HEK293 (cell line): Measurements from ENCODE around the gene ACMSD.

ENCODE experiments used
- CTCF ChIA-PET: fragments of 350-600 bp; formaldehyde crosslinking; extraction: SDS; loops from one replicate; lab custom pipeline; 2021; ENCODE audit warnings: antibody characterized with exemption; lab: Yijun Ruan, JAX
- POLR2A ChIA-PET: fragments of 300-600 bp; formaldehyde crosslinking; extraction: SDS; loops from one replicate; lab custom pipeline; 2020; ENCODE audit warnings: antibody characterized with exemption, inconsistent platforms; lab: Yijun Ruan, JAX
- H3K27ac ChIP-seq: fragments of 200-500 bp; sonication (Bioruptor generic); 2 replicates; pipeline ENCODE4 v1.5.1; 2014; ENCODE audit warnings: low read depth, low read length, control low read depth, inconsistent platforms; ENCODE audit errors: extremely low read depth
- H3K36me3 ChIP-seq, 2 experiments: fragments of 200-500 bp in 1 of 2; sonication (Bioruptor generic) in 1 of 2; 1 replicate in 1 of 2; 2 replicates in 1 of 2; pipeline ENCODE4 v1.5.1; 2014 to 2017; ENCODE audit warnings: inconsistent platforms in 2 of 2, low read length in 2 of 2; ENCODE audit not compliant: control insufficient read depth in 2 of 2, insufficient read depth in 1 of 2
- H3K4me1 ChIP-seq: fragments of 200-500 bp; sonication (Bioruptor generic); 2 replicates; pipeline ENCODE4 v1.5.1; 2014; ENCODE audit warnings: mild to moderate bottlenecking, low read length, inconsistent platforms; ENCODE audit not compliant: control insufficient read depth, insufficient read depth
- H3K4me3 ChIP-seq: 2 replicates; pipeline ENCODE4 v1.5.1; 2011; ENCODE audit warnings: low read depth, mild to moderate bottlenecking, control low read depth, low read length, moderate library complexity
- H3K9me3 ChIP-seq: fragments of 200-500 bp; sonication (Bioruptor generic); 2 replicates; pipeline ENCODE4 v1.5.1; 2014; ENCODE audit warnings: low read depth, low read length, inconsistent platforms; ENCODE audit not compliant: control insufficient read depth, insufficient read depth
- AEBP2 ChIP-seq: fragments of 450-650 bp; formaldehyde crosslinking; IDR thresholded peaks from 2 replicates; pipeline ENCODE4 v1.5.1; 2016; ENCODE audit warnings: missing biosample characterization, missing genetic modification characterization, borderline replicate concordance
- BCL11A ChIP-seq: fragments of 450-650 bp; formaldehyde crosslinking; IDR thresholded peaks from 2 replicates; pipeline ENCODE4 v1.5.1; 2016; ENCODE audit warnings: low read depth, missing biosample characterization, missing genetic modification characterization
- ELK4 ChIP-seq: IDR thresholded peaks from 2 replicates; pipeline ENCODE4 v1.6.1; 2011; ENCODE audit warnings: mild to moderate bottlenecking, low read depth, low read length, borderline replicate concordance
- GLI4 ChIP-seq: fragments of 450-650 bp; formaldehyde crosslinking; IDR thresholded peaks from 2 replicates; pipeline ENCODE4 v1.5.1; 2016; ENCODE audit warnings: missing biosample characterization, missing genetic modification characterization
- HOXD13 ChIP-seq: sonication (generic); formaldehyde crosslinking; IDR thresholded peaks from 2 replicates; pipeline ENCODE4 v1.8.0; 2022; ENCODE audit warnings: missing genetic modification reagents, borderline replicate concordance
- KLF1 ChIP-seq: fragments of 450-650 bp; formaldehyde crosslinking; IDR thresholded peaks from 2 replicates; pipeline ENCODE4 v1.5.1; 2016; ENCODE audit warnings: missing biosample characterization, missing genetic modification characterization
- KLF17 ChIP-seq: fragments of 450-650 bp; formaldehyde crosslinking; IDR thresholded peaks from 2 replicates; pipeline ENCODE4 v1.5.1; 2016; ENCODE audit warnings: missing biosample characterization, missing genetic modification characterization
- PATZ1 ChIP-seq: fragments of 450-650 bp; formaldehyde crosslinking; IDR thresholded peaks from 2 replicates; pipeline ENCODE4 v1.5.1; 2016; ENCODE audit warnings: missing biosample characterization, missing genetic modification characterization
- SCRT1 ChIP-seq: fragments of 450-650 bp; formaldehyde crosslinking; IDR thresholded peaks from 2 replicates; pipeline ENCODE4 v1.5.1; 2016; ENCODE audit warnings: missing biosample characterization, missing genetic modification characterization, borderline replicate concordance
- ZBTB8A ChIP-seq: fragments of 450-650 bp; formaldehyde crosslinking; IDR thresholded peaks from 2 replicates; pipeline ENCODE4 v1.5.1; 2016; ENCODE audit warnings: missing biosample characterization, missing genetic modification characterization
- ZNF133 ChIP-seq: fragments of 450-650 bp; formaldehyde crosslinking; IDR thresholded peaks from 2 replicates; pipeline ENCODE4 v1.5.1; 2016; ENCODE audit warnings: missing biosample characterization, missing genetic modification characterization
- ZNF184 ChIP-seq: fragments of 450-650 bp; IDR thresholded peaks from 2 replicates; pipeline ENCODE4 v1.5.1; 2018; ENCODE audit warnings: missing biosample characterization, mild to moderate bottlenecking, missing genetic modification characterization
- ZNF19 ChIP-seq: fragments of 450-650 bp; formaldehyde crosslinking; IDR thresholded peaks from 2 replicates; pipeline ENCODE4; 2016; ENCODE audit warnings: missing biosample characterization, missing genetic modification characterization, low read depth
- ZNF391 ChIP-seq: fragments of 450-650 bp; formaldehyde crosslinking; IDR thresholded peaks from 2 replicates; pipeline ENCODE4 v1.5.1; 2016; ENCODE audit warnings: low read depth, missing biosample characterization, missing genetic modification characterization, borderline replicate concordance
- ZNF426 ChIP-seq: fragments of 450-650 bp; formaldehyde crosslinking; IDR thresholded peaks from 2 replicates; pipeline ENCODE4 v1.5.1; 2017; ENCODE audit warnings: missing biosample characterization, missing genetic modification characterization, mild to moderate bottlenecking, inconsistent platforms, moderate library complexity
- ZNF473 ChIP-seq: fragments of 450-650 bp; formaldehyde crosslinking; IDR thresholded peaks from 2 replicates; pipeline ENCODE4 v1.5.1; 2017; ENCODE audit warnings: missing biosample characterization, missing genetic modification characterization
- ZNF518A ChIP-seq: fragments of 450-650 bp; formaldehyde crosslinking; conservative IDR thresholded peaks from 2 replicates; pipeline ENCODE4 v1.5.1; 2016; ENCODE audit warnings: low read depth, missing biosample characterization, missing genetic modification characterization
- ZNF555 ChIP-seq: fragments of 450-650 bp; formaldehyde crosslinking; conservative IDR thresholded peaks from 2 replicates; pipeline ENCODE4 v1.5.1; 2017; ENCODE audit warnings: missing biosample characterization, mild to moderate bottlenecking, missing genetic modification characterization, inconsistent platforms
- ZNF621 ChIP-seq: fragments of 450-650 bp; formaldehyde crosslinking; IDR thresholded peaks from 2 replicates; pipeline ENCODE4 v1.5.1; 2017; ENCODE audit warnings: missing biosample characterization, missing genetic modification characterization
- ZNF785 ChIP-seq: fragments of 450-650 bp; formaldehyde crosslinking; IDR thresholded peaks from 2 replicates; pipeline ENCODE4 v1.5.1; 2016; ENCODE audit warnings: missing biosample characterization, missing genetic modification characterization
- ZNF792 ChIP-seq: fragments of 450-650 bp; formaldehyde crosslinking; IDR thresholded peaks from 2 replicates; pipeline ENCODE4 v1.5.1; 2016; ENCODE audit warnings: missing biosample characterization, missing genetic modification characterization
- ZSCAN16 ChIP-seq: fragments of 450-650 bp; formaldehyde crosslinking; IDR thresholded peaks from 2 replicates; pipeline ENCODE4 v1.5.1; 2016; ENCODE audit warnings: missing biosample characterization, missing genetic modification characterization
- ZSCAN5A ChIP-seq: fragments of 450-650 bp; formaldehyde crosslinking; IDR thresholded peaks from 2 replicates; pipeline ENCODE4 v1.5.1; 2016; ENCODE audit warnings: missing biosample characterization, missing genetic modification characterization

Gene ACMSD

GRCh38 chr2:134884435-134884834 lies 46.0 kb downstream of the ACMSD start:
- TF ChIP-seq ZNF792 (tag by site-specific recombination) (no peak), ZNF391 (tag by site-specific recombination) (no peak), PATZ1 (tag by site-specific recombination) (no peak), ELK4 (no peak), HOXD13 (CRISPR knock-in tag) (no peak), ZNF133 (tag by site-specific recombination) (no peak), ZNF184 (no peak), ZNF473 (tag by site-specific recombination) (no peak), AEBP2 (tag by site-specific recombination) (no peak), ZNF621 (no peak), ZSCAN16 (tag by site-specific recombination) (no peak), KLF17 (tag by site-specific recombination) (no peak), ZNF785 (tag by site-specific recombination) (no peak), BCL11A (tag by site-specific recombination) (no peak), KLF1 (tag by site-specific recombination) (no peak), ZSCAN5A (tag by site-specific recombination) (no peak), SCRT1 (no peak)
- ChIA-PET POLR2A (no interaction called here), CTCF (no interaction called here)

GRCh38 chr2:134892282-134893035 lies 54.0 kb downstream of the ACMSD start:
- ChIA-PET CTCF (interaction anchor here (0.6 to 2.0 kb wide), 2 partner anchors 441 to 1026 kb away, joined by 3 to 17 read pairs; no protein-coding TSS in a partner anchor), POLR2A (no interaction called here)
- Histone ChIP-seq H3K27ac (no peak overlapping the region), H3K9me3 (no peaks in the 10 kb centered on the region), H3K4me3 (no peak overlapping the region), H3K36me3 (no peaks in the 10 kb centered on the region), H3K4me1 (no peaks in the 10 kb centered on the region)
- peak; percentile 44 for TF ChIP-seq ZNF426 (tag by site-specific recombination)
- TF ChIP-seq ZBTB8A (tag by site-specific recombination) = peak; percentile 37; the same call in 1 of the 2 replicates
- TF ChIP-seq GLI4 (tag by site-specific recombination) = no peak
- TF ChIP-seq ZNF518A (tag by site-specific recombination) = no peak; the same call in 1 of the 2 replicates
- TF ChIP-seq ZNF19 (tag by site-specific recombination) = no peak
- peak; percentile 24 for TF ChIP-seq ZNF555 (tag by site-specific recombination)

More at GRCh38 chr2:134884435-134884834, 46.0 kb downstream of the ACMSD start:
- Histone ChIP-seq H3K4me1 (no peaks in the 10 kb centered on the region), H3K4me3 (no peak overlapping the region), H3K9me3 (no peaks in the 10 kb centered on the region), H3K36me3 (no peaks in the 10 kb centered on the region), H3K27ac (no peak overlapping the region)
